MM.1S (cell line): ENCODE data around the gene MSRB1.

Experiments used
- DNase-seq: peaks from one replicate; pipeline ENCODE4 v3.0.0-alpha.2; 2015
- H2AFZ ChIP-seq: fragments of 300-600 bp; sonication (generic); 2 replicates; pipeline ENCODE4 v1.6.0; 2016; ENCODE audit warnings: antibody characterized with exemption, low read length
- H3F3A ChIP-seq: fragments of 300-600 bp; sonication (generic); 2 replicates; pipeline ENCODE4 v1.6.1; 2016; ENCODE audit warnings: mild to moderate bottlenecking, antibody characterized with exemption, low read length, moderate library complexity, mixed read lengths; ENCODE audit not compliant: insufficient read depth
- H3K27ac ChIP-seq: fragments of 300-600 bp; sonication (generic); 2 replicates; pipeline ENCODE4 v1.5.1; 2016; ENCODE audit warnings: mild to moderate bottlenecking, low read length
- H3K27me3 ChIP-seq: fragments of 300-600 bp; sonication (generic); replicated peaks from 2 replicates; pipeline ENCODE4 v1.6.0; 2016; ENCODE audit warnings: low read length; ENCODE audit not compliant: insufficient read depth
- H3K36me3 ChIP-seq: fragments of 300-600 bp; sonication (generic); replicated peaks from 2 replicates; pipeline ENCODE4 v1.6.1; 2016; ENCODE audit warnings: mild to moderate bottlenecking, low read length, mixed read lengths; ENCODE audit not compliant: insufficient read depth
- H3K4me1 ChIP-seq: fragments of 300-600 bp; sonication (generic); 2 replicates; pipeline ENCODE4 v1.6.1; 2016; ENCODE audit warnings: low read length, mixed read lengths
- H3K4me2 ChIP-seq: fragments of 300-600 bp; sonication (generic); 2 replicates; pipeline ENCODE4 v1.6.0; 2016; ENCODE audit warnings: low read depth, low read length
- H3K4me3 ChIP-seq: fragments of 300-600 bp; sonication (generic); 2 replicates; pipeline ENCODE4 v1.5.1; 2016; ENCODE audit warnings: low read length, mixed read lengths
- H3K79me2 ChIP-seq: fragments of 300-600 bp; sonication (generic); 2 replicates; pipeline ENCODE4 v1.6.1; 2016; ENCODE audit warnings: mixed run types, low read length, mixed read lengths
- H3K9ac ChIP-seq: fragments of 300-600 bp; sonication (generic); 2 replicates; pipeline ENCODE4 v1.6.1; 2016; ENCODE audit warnings: low read length, mixed read lengths
- H3K9me2 ChIP-seq: fragments of 300-600 bp; sonication (generic); replicated peaks from 2 replicates; pipeline ENCODE4 v1.6.1; 2016; ENCODE audit warnings: mild to moderate bottlenecking, low read length, mixed read lengths; ENCODE audit not compliant: insufficient read depth
- H3K9me3 ChIP-seq: fragments of 300-600 bp; sonication (generic); replicated peaks from 2 replicates; pipeline ENCODE4 v1.6.1; 2016; ENCODE audit warnings: mild to moderate bottlenecking, low read length, mixed read lengths; ENCODE audit not compliant: insufficient read depth
- H4K20me1 ChIP-seq: fragments of 300-600 bp; sonication (generic); 2 replicates; pipeline ENCODE4 v1.6.1; 2016; ENCODE audit warnings: mild to moderate bottlenecking, low read length, moderate library complexity, mixed read lengths; ENCODE audit not compliant: insufficient read depth
- CTCF ChIP-seq: fragments of 300-600 bp; sonication (generic); IDR thresholded peaks from 2 replicates; pipeline ENCODE4 v1.5.1; 2016; ENCODE audit warnings: antibody characterized with exemption, low read length, mixed read lengths
- EZH2 ChIP-seq: fragments of 300-600 bp; sonication (generic); optimal IDR thresholded peaks from 2 replicates; pipeline ENCODE3; 2017; ENCODE audit warnings: low read depth, mild to moderate bottlenecking, antibody characterized with exemption, low read length, mixed read lengths
- EZH2phosphoT487 ChIP-seq: fragments of 300-600 bp; sonication (generic); IDR thresholded peaks from 2 replicates; pipeline ENCODE4 v1.6.1; 2018; ENCODE audit warnings: antibody characterized with exemption, low read length

The MSRB1 gene

DNA sequence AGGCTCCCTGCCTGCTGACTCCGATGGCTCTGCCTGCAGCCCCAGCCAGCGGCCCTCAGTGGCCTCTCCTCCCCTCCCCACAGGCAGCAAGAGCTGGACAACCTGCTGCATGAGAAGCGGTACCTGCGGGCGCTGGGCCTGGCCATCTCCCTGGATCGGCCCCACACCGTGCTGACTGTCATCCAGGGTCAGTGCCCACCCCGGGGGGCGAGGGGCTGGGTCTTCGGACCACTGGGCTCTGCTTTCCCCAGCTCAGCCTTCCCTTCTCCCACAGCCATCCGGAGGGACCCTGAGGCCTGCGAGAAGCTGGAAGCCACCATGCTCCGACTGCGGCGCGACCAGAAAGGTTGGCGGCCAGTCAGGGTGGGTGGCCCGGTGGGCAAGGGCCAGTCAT lies 34.9 kb upstream of the MSRB1 start:
- no peaks in the 10 kb centered on the region for H3K36me3 ChIP-seq
- H3K27me3 ChIP-seq, result peaks cover 31% of the 10 kb centered on the region
- no peak for DNase-seq
- H3K9ac ChIP-seq, result no peak overlapping the region
- no peak overlapping the region for H2AFZ ChIP-seq
- H3K4me1 ChIP-seq, result 0 out of 2 replicates have a peak, but pooled peaks cover 3% of the 10 kb centered on the region
- no peak overlapping the region for H3K4me3 ChIP-seq
- H3F3A ChIP-seq, result peaks cover 9% of the 10 kb centered on the region
- H3K79me2 ChIP-seq, result peaks cover 13% of the 10 kb centered on the region
- H3K9me3 ChIP-seq, result no peaks in the 10 kb centered on the region
- no peaks in the 10 kb centered on the region for H4K20me1 ChIP-seq
- H3K9me2 ChIP-seq, result no peaks in the 10 kb centered on the region
- TF ChIP-seq EZH2phosphoT487, result no peak
- no peak for TF ChIP-seq EZH2
- TF ChIP-seq CTCF, result no peak
- no peak overlapping the region for H3K4me2 ChIP-seq
- H3K27ac ChIP-seq, result no peak overlapping the region

DNA sequence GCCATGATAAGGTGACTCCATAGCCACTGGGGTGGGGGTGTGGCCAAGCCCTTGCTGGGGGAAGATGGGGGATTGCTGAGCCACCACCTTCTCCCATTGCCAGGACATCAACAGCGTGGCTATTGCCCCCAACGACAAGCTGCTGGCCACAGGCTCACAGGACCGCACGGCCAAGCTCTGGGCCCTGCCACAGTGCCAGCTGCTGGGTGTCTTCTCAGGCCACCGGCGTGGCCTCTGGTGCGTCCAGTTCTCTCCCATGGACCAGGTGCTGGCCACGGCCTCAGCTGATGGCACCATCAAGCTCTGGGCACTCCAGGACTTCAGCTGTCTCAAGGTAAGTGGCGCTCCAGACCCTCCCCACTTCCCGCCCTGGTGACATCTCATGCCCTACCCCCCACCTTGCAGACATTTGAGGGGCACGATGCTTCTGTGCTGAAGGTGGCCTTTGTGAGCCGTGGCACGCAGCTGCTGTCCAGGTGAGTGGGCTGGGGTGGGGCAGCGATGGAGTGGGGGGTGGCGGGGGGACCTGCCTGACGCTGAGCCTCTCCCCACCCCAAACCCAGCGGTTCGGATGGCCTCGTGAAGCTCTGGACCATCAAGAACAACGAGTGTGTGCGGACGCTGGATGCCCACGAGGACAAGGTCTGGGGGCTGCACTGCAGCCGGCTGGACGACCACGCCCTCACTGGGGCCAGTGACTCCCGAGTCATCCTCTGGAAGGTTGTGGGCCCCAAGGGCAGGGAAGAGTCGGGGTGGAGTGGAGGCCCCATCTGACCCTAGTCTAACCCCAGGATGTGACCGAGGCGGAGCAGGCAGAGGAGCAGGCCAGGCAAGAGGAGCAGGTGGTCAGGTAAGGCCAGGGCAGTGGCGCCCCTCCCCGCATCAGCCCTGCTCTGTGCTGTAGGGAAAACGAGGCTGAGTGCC lies 34.2 kb upstream of the MSRB1 start:
- DNase-seq, result no peak
- H3K9me2 ChIP-seq, result no peaks in the 10 kb centered on the region
- peaks cover 25% of the 10 kb centered on the region for H3K27me3 ChIP-seq
- H4K20me1 ChIP-seq, result no peaks in the 10 kb centered on the region
- peaks cover 19% of the 10 kb centered on the region for H3K79me2 ChIP-seq
- H3K27ac ChIP-seq, result no peak overlapping the region
- no peak overlapping the region for H3K9ac ChIP-seq
- H3F3A ChIP-seq, result 0 out of 2 replicates have a peak, but pooled peaks cover 6% of the 10 kb centered on the region
- no peaks in the 10 kb centered on the region for H3K36me3 ChIP-seq
- no peak for TF ChIP-seq EZH2phosphoT487
- TF ChIP-seq CTCF, result no peak
- TF ChIP-seq EZH2, result no peak
- H3K4me2 ChIP-seq, result no peak overlapping the region
- H3K4me1 ChIP-seq, result 0 out of 2 replicates have a peak, but pooled peaks cover 3% of the 10 kb centered on the region
- H3K4me3 ChIP-seq, result no peak overlapping the region
- no peaks in the 10 kb centered on the region for H3K9me3 ChIP-seq
- no peak overlapping the region for H2AFZ ChIP-seq

DNA sequence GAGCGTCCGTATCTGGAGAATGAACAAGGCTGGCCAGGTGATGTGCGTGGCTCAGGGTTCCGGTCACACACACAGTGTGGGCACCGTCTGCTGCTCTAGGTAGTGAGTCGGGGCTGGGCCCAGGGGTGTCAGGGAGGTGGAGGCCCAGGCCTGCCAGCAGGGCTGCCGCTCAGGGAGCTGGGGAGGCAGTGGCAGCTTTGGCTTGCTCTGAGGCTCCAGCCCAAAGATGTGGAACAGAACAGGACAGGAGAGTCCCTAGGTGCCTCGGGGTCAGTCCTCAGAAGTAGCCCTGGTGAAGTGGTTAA lies 33.2 kb upstream of the MSRB1 start:
- Histone ChIP-seq H3K4me2 (no peak overlapping the region), H3K9me2 (no peaks in the 10 kb centered on the region), H3K4me3 (no peak overlapping the region), H3K36me3 (no peaks in the 10 kb centered on the region), H2AFZ (no peak overlapping the region), H3K4me1 (0 out of 2 replicates have a peak, but pooled peaks cover 3% of the 10 kb centered on the region), H3K27ac (no peak overlapping the region), H3K27me3 (peaks cover 14% of the 10 kb centered on the region), H3K79me2 (peaks cover 23% of the 10 kb centered on the region), H3K9me3 (no peaks in the 10 kb centered on the region), H3K9ac (no peak overlapping the region), H3F3A (peaks cover 4% of the 10 kb centered on the region; the same call in 1 of the 2 replicates), H4K20me1 (no peaks in the 10 kb centered on the region)
- no peak for DNase-seq
- TF ChIP-seq EZH2phosphoT487 (no peak), EZH2 (no peak), CTCF (no peak)
